GM12872 (cell line): ENCODE measurements around the gene EIF4E3.

Source experiments
- TF ChIP-seq, protein P1 (sequence below): IDR thresholded peaks from 3 replicates; pipeline ENCODE4 v1.5.1; 2011; ENCODE audit warnings: low read depth, mild to moderate bottlenecking, low read length, moderate library complexity; ENCODE audit not compliant: insufficient read depth

The EIF4E3 gene

DNA sequence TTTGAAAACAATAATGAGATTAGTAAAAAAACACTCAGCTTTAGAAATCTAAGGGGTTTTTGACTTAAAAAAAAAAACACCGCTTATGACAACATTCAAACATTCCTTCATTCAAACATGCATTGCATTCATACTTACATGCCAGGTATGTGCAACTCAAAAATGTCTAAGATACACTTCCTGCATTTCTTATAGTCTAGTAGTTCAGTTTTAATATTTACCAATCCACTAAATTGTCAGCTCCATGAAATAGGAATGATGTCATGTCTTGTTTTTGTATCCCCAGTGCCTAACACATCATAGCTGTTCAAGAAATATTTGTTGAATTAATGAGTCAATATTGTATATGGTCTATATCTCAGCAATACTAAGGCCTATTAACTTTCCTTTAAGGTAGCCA, 51.7 kb downstream of the EIF4E3 start:
- TF ChIP-seq, protein P1, sequence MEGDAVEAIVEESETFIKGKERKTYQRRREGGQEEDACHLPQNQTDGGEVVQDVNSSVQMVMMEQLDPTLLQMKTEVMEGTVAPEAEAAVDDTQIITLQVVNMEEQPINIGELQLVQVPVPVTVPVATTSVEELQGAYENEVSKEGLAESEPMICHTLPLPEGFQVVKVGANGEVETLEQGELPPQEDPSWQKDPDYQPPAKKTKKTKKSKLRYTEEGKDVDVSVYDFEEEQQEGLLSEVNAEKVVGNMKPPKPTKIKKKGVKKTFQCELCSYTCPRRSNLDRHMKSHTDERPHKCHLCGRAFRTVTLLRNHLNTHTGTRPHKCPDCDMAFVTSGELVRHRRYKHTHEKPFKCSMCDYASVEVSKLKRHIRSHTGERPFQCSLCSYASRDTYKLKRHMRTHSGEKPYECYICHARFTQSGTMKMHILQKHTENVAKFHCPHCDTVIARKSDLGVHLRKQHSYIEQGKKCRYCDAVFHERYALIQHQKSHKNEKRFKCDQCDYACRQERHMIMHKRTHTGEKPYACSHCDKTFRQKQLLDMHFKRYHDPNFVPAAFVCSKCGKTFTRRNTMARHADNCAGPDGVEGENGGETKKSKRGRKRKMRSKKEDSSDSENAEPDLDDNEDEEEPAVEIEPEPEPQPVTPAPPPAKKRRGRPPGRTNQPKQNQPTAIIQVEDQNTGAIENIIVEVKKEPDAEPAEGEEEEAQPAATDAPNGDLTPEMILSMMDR, result no peak

DNA sequence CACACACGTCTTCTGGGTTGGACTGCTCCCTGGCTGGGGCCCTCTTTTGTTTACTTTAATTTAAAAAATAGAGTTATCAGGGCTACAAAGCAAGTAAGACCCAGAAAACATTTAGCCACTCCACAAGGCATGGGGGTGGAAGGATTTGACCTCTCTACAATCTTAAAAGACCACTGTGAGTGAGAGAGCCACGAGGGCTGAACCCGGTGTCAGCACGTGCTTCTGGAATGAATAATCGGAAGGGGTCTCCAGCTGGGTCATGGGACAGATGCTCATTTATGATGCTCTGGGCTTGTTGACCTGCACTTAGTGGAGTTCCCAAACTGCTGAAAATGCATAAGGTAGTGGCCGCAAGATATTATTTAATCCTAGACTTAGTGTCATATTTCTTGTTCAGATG, 52.4 kb downstream of the EIF4E3 start:
- TF ChIP-seq, protein P1, result no peak

DNA sequence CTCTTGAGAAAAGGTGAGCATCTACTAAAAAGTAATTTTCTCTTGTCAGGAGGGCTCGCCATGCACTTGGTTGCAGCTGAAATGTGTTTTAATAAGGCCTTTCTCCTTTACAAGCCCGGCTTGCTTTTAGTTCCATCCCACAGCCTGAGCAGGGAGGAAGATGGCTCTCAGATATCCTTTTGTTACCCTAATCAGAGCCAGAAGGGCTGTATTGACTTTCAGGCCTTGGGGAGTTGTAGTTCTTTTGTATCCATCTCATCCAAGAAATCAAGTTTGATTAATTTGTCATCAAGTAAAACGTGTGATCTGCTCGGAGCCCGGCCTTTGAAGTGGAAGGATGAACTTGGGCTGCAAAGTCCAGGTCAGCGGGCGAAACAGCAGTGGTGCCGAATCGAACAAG, 52.9 kb downstream of the EIF4E3 start:
- TF ChIP-seq, protein P1, result no peak

DNA sequence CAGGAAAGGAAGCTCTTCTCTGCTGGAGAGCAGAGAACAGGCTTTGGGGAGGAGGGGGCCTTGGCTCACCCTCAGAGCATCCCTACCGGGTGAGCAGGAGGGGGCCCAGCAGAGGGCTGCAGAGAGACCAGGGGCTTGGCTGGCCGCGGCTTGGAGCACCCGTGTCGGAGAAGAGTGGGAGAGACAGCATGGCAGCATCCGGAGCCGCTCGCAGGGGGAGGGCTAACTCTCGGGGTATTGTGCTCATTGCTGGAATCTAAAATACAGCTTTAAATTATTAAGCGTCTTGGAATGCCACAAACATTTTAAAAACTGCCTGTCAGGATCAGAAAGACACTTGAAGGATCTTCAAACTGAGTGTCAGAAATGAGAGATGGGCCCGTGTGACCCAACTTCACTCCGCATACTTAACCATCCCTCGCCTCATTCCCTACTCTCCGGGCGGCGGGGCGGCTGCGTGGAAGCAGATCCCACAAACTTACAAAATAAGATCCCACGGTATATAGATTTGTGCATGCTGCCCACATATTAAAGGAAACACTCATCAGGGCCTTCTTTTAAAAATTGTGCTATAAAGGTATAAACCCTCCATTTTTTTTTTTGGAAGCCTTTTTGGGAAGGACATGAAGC, 53.9 kb downstream of the EIF4E3 start:
- TF ChIP-seq, protein P1, result no peak

DNA sequence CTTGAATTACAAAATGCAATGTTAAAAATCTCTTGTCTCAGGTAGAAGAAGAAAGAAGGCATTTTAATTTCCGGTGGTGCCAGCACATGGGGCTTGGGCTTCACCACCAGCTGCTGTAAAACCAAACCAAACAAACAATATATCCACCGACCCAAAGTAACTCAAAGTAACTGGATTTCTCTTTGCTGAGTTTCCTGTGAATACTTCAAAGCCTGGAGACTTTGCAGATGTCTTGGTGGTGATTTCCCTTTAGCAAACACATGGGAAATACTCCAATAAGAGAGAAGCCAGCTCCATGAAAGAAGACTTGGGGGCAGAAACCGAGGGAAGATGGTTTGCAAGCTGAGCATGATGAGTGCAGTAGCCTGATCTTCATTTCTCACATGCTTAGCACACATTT, 62.6 kb downstream of the EIF4E3 start:
- TF ChIP-seq, protein P1, result no peak

DNA sequence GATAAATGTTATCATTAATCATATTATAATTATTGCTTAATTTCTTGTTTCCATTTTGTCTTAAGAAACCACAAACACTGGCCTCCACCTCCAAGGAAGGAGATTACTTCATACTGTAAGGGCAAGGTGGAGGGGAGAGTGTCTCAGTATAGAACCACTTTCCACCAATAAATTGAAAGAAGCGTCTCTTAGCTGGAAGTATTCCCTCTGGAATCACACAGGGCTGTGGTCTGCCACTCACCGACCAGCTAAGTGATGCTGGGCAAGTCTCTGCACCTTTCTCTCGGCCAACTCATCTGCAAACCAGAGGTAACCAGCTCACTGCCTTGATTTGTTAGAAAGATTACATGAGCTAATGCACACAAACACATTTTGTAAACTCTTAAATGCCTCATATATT, 63.1 kb downstream of the EIF4E3 start:
- TF ChIP-seq, protein P1, result no peak

DNA sequence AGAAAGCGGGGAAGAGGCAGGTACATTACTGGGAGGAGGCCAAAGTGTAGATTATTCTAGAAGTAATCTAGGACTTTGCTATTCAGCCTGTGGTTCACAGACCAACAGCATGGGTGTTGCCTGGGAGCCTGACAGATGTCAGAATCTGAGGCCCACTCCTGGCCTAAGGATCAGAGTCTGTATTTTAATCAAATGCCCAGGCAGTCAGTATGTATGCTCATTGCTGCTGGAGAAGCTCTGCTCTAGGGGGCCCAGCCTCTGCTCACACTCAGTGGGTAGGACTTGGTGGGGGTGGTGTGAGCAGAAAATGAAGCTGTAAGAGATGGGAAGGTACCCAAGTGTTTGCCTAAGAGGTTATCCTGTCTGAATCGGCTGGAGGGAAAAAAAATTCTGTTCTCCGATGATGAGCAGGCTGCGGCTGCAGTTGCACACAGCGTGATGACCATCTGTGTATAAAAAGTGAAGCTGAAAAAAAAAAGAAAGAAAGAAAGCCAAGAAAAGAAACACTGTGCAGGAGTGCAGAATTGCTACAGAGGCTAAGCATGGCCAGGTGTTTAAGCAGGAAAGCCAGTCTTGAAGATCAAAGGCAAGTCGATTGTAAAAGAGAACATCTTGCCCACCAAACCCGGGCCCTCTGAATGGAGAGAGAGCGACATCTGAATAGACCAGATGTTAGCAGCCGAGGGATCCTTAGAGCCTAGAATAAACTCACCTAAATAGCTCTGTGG, 65.2 kb downstream of the EIF4E3 start:
- TF ChIP-seq, protein P1, result no peak
